Osteoblast (primary cell): ENCODE measurements around the gene RHOC. TPM values are rescaled to one million over a fixed set of nuclear protein-coding genes. Genes with fewer than 3 reads are reported as not detected.

ENCODE experiments used
- DNase-seq: peaks from one replicate; pipeline ENCODE4 v3.0.0; 2011; ENCODE audit warnings: low spot score, mixed read lengths; ENCODE audit not compliant: insufficient read length; ENCODE audit errors: missing footprints
- H2AFZ ChIP-seq: 2 replicates; pipeline ENCODE4 v1.6.0; 2011; ENCODE audit warnings: mild to moderate bottlenecking, low read length
- H3K27ac ChIP-seq: 2 replicates; pipeline ENCODE4 v1.5.1; 2011; ENCODE audit warnings: mild to moderate bottlenecking, low read depth, low read length, moderate library complexity
- H3K27me3 ChIP-seq: 2 replicates; pipeline ENCODE4 v1.6.0; 2012; ENCODE audit warnings: mild to moderate bottlenecking, control low read depth, inconsistent platforms, low read length, moderate library complexity; ENCODE audit not compliant: insufficient read depth
- H3K36me3 ChIP-seq: 2 replicates; pipeline ENCODE4 v1.5.1; 2011; ENCODE audit warnings: mild to moderate bottlenecking, low read length, control low read depth, moderate library complexity; ENCODE audit not compliant: insufficient read depth
- H3K4me1 ChIP-seq: 2 replicates; pipeline ENCODE4 v1.5.1; 2011; ENCODE audit warnings: mild to moderate bottlenecking, low read length, control low read depth, moderate library complexity; ENCODE audit not compliant: insufficient read depth
- H3K4me2 ChIP-seq: 2 replicates; pipeline ENCODE4 v1.6.0; 2011; ENCODE audit warnings: mild to moderate bottlenecking, low read length; ENCODE audit not compliant: insufficient read depth
- H3K4me3 ChIP-seq: fragments of 200-600 bp; sonication (generic); 3 replicates; pipeline ENCODE4 v1.5.1; 2012; ENCODE audit warnings: mild to moderate bottlenecking, low read length, inconsistent platforms; ENCODE audit not compliant: insufficient read depth
- H3K79me2 ChIP-seq: 2 replicates; pipeline ENCODE4 v1.6.0; 2012; ENCODE audit warnings: mild to moderate bottlenecking, low read length, control low read depth, inconsistent platforms; ENCODE audit not compliant: insufficient read depth
- H3K9me3 ChIP-seq: 2 replicates; pipeline ENCODE4 v1.5.1; 2011; ENCODE audit warnings: low read depth, low read length, control low read depth
- H4K20me1 ChIP-seq: 2 replicates; pipeline ENCODE4 v1.6.0; 2012; ENCODE audit warnings: mild to moderate bottlenecking, low read length, control low read depth; ENCODE audit not compliant: insufficient read depth
- total RNA-seq: library from RNA; depleted of rRNA; stranded (reverse); fragments of >200 nt; gene quantifications from 2 replicates; pipeline ENCODE4 v1.2.3, GENCODE V29; 2012
- TF ChIP-seq, protein P1 (sequence below): IDR thresholded peaks from 2 replicates; pipeline ENCODE4 v1.5.1; 2011; ENCODE audit warnings: mild to moderate bottlenecking, low read depth, low read length, moderate library complexity; ENCODE audit errors: extremely low read depth

The RHOC gene
- total RNA-seq, 1 donor, result 325 TPM

DNA sequence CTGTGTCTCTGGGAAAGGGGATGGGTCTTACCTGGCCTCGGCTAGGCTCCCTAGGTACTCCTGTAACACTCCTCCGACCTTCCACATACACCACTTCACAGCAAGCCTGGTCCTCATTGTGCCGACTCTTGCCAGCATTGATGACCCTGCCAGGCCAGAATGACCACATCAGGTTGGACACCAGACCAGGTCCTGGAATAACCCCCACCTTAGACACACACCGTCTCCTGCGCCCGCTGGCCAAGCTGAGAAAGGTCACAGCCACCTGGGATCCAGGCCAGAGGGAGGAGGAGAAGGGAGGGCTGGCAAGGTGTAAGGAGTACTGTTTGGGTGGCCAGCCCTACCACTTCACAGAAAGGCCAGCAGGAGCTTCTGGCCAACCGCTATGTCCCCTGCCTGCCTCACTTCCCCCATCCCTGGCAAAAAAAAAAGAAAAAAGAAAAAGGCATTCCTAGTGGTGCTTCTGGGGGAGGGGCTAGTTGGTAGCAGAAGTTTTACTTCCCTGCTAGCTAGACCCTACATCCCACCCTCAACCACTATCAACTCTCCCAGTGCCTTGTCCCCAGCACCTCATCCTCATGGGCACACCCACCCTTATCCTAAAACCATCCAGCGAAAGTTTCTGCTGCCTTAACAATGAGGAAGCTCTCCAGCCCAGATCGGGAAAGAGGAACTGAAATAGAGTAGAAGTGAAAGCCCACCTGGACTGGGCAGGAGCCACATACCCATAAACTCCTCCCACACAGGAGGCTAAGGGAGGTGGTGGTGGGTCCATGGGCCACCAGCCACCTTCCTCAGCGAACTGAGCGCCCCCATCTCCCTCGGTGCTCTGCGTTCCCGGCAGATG lies 6.8 kb upstream of the RHOC start:
- no peaks in the 10 kb centered on the region for H3K36me3 ChIP-seq
- H3K4me2 ChIP-seq, result peak overlapping the region; percentile 97
- H3K4me1 ChIP-seq, result peaks cover 12% of the 10 kb centered on the region
- no peaks in the 10 kb centered on the region for H3K27me3 ChIP-seq
- no peaks in the 10 kb centered on the region for H4K20me1 ChIP-seq
- DNase-seq, result peak; percentile 58
- TF ChIP-seq, protein P1, sequence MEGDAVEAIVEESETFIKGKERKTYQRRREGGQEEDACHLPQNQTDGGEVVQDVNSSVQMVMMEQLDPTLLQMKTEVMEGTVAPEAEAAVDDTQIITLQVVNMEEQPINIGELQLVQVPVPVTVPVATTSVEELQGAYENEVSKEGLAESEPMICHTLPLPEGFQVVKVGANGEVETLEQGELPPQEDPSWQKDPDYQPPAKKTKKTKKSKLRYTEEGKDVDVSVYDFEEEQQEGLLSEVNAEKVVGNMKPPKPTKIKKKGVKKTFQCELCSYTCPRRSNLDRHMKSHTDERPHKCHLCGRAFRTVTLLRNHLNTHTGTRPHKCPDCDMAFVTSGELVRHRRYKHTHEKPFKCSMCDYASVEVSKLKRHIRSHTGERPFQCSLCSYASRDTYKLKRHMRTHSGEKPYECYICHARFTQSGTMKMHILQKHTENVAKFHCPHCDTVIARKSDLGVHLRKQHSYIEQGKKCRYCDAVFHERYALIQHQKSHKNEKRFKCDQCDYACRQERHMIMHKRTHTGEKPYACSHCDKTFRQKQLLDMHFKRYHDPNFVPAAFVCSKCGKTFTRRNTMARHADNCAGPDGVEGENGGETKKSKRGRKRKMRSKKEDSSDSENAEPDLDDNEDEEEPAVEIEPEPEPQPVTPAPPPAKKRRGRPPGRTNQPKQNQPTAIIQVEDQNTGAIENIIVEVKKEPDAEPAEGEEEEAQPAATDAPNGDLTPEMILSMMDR, result no peak
- peak overlapping the region; percentile 79 for H3K4me3 ChIP-seq
- H3K79me2 ChIP-seq, result no peaks in the 10 kb centered on the region
- H3K9me3 ChIP-seq, result no peaks in the 10 kb centered on the region
- no peak overlapping the region for H3K27ac ChIP-seq
- peak overlapping the region; percentile 83 for H2AFZ ChIP-seq

DNA sequence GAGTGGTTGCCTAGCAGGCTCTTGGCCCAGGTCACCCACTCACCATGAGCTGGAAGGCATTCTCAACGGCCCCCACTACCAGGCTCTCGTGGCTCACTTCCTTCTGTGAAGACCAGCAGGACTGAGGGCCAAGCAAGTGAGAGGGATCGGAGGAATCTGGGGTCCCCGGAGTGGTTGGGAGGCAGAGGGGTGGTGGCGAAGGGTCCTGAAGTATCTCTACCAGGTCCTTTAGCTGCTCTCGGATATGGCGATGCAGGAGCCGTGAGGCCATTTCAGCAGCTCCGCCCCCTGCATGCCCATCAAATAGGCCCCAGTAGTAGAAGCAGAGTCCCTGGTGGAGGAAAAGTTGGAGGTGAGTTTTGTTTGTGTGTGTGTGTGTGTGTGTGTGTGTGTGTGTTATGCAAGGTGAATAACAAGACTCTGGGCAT lies 5.8 kb upstream of the RHOC start:
- H3K79me2 ChIP-seq, result no peaks in the 10 kb centered on the region
- no peaks in the 10 kb centered on the region for H3K27me3 ChIP-seq
- H3K9me3 ChIP-seq, result no peaks in the 10 kb centered on the region
- H3K27ac ChIP-seq, result no peak overlapping the region
- no peak overlapping the region for H3K4me2 ChIP-seq
- H2AFZ ChIP-seq, result no peak overlapping the region
- no peak for DNase-seq
- H3K4me1 ChIP-seq, result peaks cover 9% of the 10 kb centered on the region
- TF ChIP-seq, protein P1, result no peak
- H4K20me1 ChIP-seq, result no peaks in the 10 kb centered on the region
- H3K4me3 ChIP-seq, result no peak overlapping the region
- H3K36me3 ChIP-seq, result no peaks in the 10 kb centered on the region

DNA sequence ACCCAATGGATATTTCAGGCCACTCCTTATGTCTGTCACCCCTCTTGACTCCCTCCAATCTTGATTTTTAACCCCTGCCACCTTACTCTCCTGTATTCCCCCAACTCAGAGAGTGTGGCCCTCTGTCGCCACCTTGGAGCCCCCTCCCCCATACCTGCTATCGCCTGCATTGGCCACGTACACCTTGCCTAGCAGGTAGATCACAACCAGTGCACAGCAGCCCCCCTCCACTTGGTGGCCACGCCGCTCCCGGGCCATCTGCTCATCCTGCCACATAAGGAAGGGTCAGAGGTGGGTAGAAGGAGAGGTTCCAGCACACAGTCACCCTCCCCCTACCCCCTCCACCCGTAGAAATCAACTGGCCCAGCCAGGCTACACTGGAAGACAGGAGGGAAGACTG lies 5.3 kb upstream of the RHOC start:
- Histone ChIP-seq H3K9me3 (no peaks in the 10 kb centered on the region), H3K79me2 (peaks cover 4% of the 10 kb centered on the region), H3K27me3 (no peaks in the 10 kb centered on the region), H3K4me3 (no peak overlapping the region), H3K36me3 (no peaks in the 10 kb centered on the region), H3K4me2 (no peak overlapping the region), H3K4me1 (peaks cover 14% of the 10 kb centered on the region), H2AFZ (no peak overlapping the region), H4K20me1 (no peaks in the 10 kb centered on the region), H3K27ac (no peak overlapping the region)
- peak; percentile 68 for DNase-seq
- TF ChIP-seq, protein P1, result no peak

DNA sequence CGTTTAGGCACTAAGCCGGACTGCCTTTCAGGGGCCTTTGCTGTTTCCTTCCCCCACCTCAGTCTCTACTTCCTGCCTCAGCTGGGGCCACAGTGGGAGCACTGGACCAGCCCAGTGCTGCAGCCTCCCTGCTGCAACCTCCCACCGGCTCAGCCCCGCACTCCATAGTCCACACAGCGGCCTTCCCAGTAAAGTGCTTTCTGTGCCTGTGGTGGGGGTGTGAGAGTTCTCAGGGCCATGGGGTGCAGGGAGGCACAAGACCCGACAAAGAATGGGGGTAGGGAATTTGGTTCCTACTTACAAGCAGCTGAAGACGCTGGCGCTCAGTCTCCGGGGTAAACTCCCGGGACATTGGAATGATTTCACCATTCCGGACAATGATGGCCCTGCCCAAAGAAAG lies 4.7 kb upstream of the RHOC start:
- Histone ChIP-seq H3K27ac (no peak overlapping the region), H3K4me2 (no peak overlapping the region), H4K20me1 (peaks cover under 1% of the 10 kb centered on the region), H2AFZ (no peak overlapping the region), H3K4me3 (no peak overlapping the region), H3K27me3 (no peaks in the 10 kb centered on the region), H3K36me3 (no peaks in the 10 kb centered on the region), H3K4me1 (peaks cover 14% of the 10 kb centered on the region), H3K79me2 (peaks cover 8% of the 10 kb centered on the region), H3K9me3 (no peaks in the 10 kb centered on the region)
- TF ChIP-seq, protein P1, result no peak
- peak; percentile 26 for DNase-seq
